PC-3 (cell line): ENCODE measurements around the gene EPS8. TPM values are rescaled to one million over a fixed set of nuclear protein-coding genes. Genes with fewer than 3 reads are reported as not detected.

Experiments
- ATAC-seq: fragments of 200-7000 bp; cut with Tn5 transposase; 2 replicates; pipeline ENCODE4 v1.9.1; 2020; ENCODE audit warnings: mild to moderate bottlenecking, moderate library complexity
- BruUV-seq: library from RNA; stranded (reverse); fragments of 400-500 nt; replicated peaks from 2 replicates; lab custom pipeline; 2021; lab: Mats Ljungman, UMichigan
- CTCF ChIA-PET: fragments of 300-600 bp; sonication (Branson Sonifier 250); formaldehyde crosslinking; loops from one replicate; lab custom pipeline; 2022; ENCODE audit warnings: antibody characterized with exemption; lab: Charles Lee
- POLR2A ChIA-PET: fragments of 300-600 bp; sonication (Branson Sonifier 250); formaldehyde crosslinking; loops from one replicate; lab custom pipeline; 2022; ENCODE audit warnings: antibody characterized with exemption; ENCODE audit not compliant: unreplicated experiment; lab: Charles Lee
- DNase-seq: peaks from one replicate; pipeline ENCODE4 v3.0.0-alpha.2; 2015
- H2AFZ ChIP-seq: fragments of 300-600 bp; sonication (generic); 2 replicates; pipeline ENCODE4 v1.6.0; 2016; ENCODE audit warnings: antibody characterized with exemption, low read length
- H3F3A ChIP-seq: fragments of 300-600 bp; sonication (generic); one replicate; pipeline ENCODE4 v1.6.0; 2017; ENCODE audit warnings: antibody characterized with exemption, low read length, control low read depth, mild to moderate bottlenecking; ENCODE audit not compliant: unreplicated experiment
- H3K27ac ChIP-seq: fragments of 300-600 bp; sonication (generic); 2 replicates; pipeline ENCODE4 v1.5.1; 2016; ENCODE audit warnings: mild to moderate bottlenecking, low read length
- H3K27me3 ChIP-seq: fragments of 300-600 bp; sonication (generic); 2 replicates; pipeline ENCODE4 v1.6.1; 2016; ENCODE audit warnings: low read length, mixed read lengths
- H3K36me3 ChIP-seq: fragments of 300-600 bp; sonication (generic); 2 replicates; pipeline ENCODE4 v1.6.1; 2016; ENCODE audit warnings: low read depth, mixed run types, low read length, mixed read lengths
- H3K4me1 ChIP-seq: fragments of 300-600 bp; sonication (generic); 2 replicates; pipeline ENCODE4 v1.5.1; 2016; ENCODE audit warnings: low read length; ENCODE audit not compliant: insufficient read depth
- H3K4me2 ChIP-seq: fragments of 300-600 bp; sonication (generic); 2 replicates; pipeline ENCODE4 v1.6.0; 2016; ENCODE audit warnings: low read length
- H3K4me3 ChIP-seq: fragments of 300-600 bp; sonication (generic); 2 replicates; pipeline ENCODE4 v1.5.1; 2016; ENCODE audit warnings: mild to moderate bottlenecking, low read length, mixed read lengths
- H3K79me2 ChIP-seq: fragments of 300-600 bp; sonication (generic); 2 replicates; pipeline ENCODE4 v1.6.1; 2017; ENCODE audit warnings: low read length, mixed read lengths
- H3K9ac ChIP-seq: fragments of 300-600 bp; sonication (generic); 2 replicates; pipeline ENCODE4 v1.6.0; 2016; ENCODE audit warnings: mild to moderate bottlenecking, low read length
- H3K9me2 ChIP-seq: fragments of 300-600 bp; sonication (generic); replicated peaks from 2 replicates; pipeline ENCODE4 v1.6.1; 2016; ENCODE audit warnings: mixed run types, low read length, mixed read lengths
- H3K9me3 ChIP-seq: fragments of 300-600 bp; sonication (generic); 2 replicates; pipeline ENCODE4 v1.6.1; 2016; ENCODE audit warnings: low read length, mixed read lengths
- H4K20me1 ChIP-seq: fragments of 300-600 bp; sonication (generic); 2 replicates; pipeline ENCODE4 v1.6.1; 2016; ENCODE audit warnings: low read length, mixed read lengths
- EZH2 ChIP-seq: fragments of 300-600 bp; sonication (generic); IDR thresholded peaks from one replicate; pipeline ENCODE4 v1.6.1; 2017; ENCODE audit warnings: antibody characterized with exemption, mild to moderate bottlenecking, low read length; ENCODE audit not compliant: unreplicated experiment
- EZH2phosphoT487 ChIP-seq: fragments of 300-600 bp; sonication (generic); IDR thresholded peaks from 2 replicates; pipeline ENCODE4 v1.6.1; 2018; ENCODE audit warnings: mild to moderate bottlenecking, antibody characterized with exemption, low read length, borderline replicate concordance
- intact Hi-C: fragments of 100-400 bp; cut with micrococcal nuclease; formaldehyde crosslinking; loops from 2 replicates; pipeline ENCODE4 v1.9.0; 2023
- total RNA-seq: library from RNA; depleted of rRNA; stranded (reverse); fragments of >200 nt; gene quantifications from 2 replicates; pipeline ENCODE4 v1.2.3, GENCODE V29; 2014
- TF ChIP-seq, protein P1 (sequence below): fragments of 300-600 bp; sonication (generic); conservative IDR thresholded peaks from 2 replicates; pipeline ENCODE4 v1.5.1; 2017; ENCODE audit warnings: antibody characterized with exemption, low read depth, mild to moderate bottlenecking, low read length

Gene EPS8
- total RNA-seq, 1 experiment from 2014 or later, result 47.4 TPM

DNA sequence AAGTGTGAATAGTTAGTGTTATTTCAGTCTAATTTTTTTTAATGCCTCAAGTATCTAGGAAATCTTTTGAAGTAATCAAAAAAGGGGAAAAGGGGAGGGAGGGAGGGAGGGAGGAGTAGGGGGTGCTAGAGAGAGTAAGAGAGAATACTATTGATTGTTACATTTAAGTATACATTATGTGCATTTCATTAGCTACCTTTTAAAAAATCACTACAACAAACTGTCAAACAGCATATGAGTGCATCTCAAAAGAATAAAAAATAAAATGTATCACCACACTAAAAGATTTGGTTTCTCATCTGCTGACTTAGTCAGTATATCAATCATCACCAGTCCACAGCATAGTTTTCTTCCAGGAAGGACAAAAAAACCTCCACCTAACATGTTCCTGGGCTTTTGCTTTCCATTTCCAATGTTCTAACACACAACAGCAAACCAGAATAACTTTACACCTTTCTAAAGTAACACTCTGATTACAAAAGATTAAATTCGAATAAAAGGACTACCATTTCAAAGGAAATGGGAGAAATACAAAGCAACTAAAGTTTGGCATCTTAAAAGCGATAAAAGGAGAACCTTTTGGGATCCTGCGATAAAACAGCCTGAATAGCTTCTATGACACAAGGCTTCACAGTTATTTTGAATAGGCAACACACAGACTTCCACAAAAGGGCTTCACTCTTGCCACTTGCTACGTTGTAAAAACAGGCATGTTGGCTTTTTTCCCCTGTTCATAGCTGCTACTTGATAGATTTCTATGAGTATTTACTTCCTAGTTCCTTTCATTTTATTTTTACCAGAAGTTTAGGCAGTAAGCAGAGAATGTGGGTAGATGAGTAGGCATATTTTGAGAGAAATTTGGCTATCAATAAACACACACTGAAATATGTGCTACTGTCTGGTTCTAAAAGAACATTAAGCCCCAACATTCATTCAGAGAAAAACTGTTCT lies 160.9 kb downstream of the EPS8 start:
- no TSS peak for BruUV-seq
- H3F3A ChIP-seq, result peaks cover 4% of the 10 kb centered on the region
- POLR2A ChIA-PET, result no interaction called here
- H3K9ac ChIP-seq, result peak overlapping the region; percentile 99
- H3K4me1 ChIP-seq, result peaks cover 59% of the 10 kb centered on the region
- H3K36me3 ChIP-seq, result peaks cover 10% of the 10 kb centered on the region; the same call in 1 of the 2 replicates
- no peaks in the 10 kb centered on the region for H3K9me2 ChIP-seq
- no peaks in the 10 kb centered on the region for H3K79me2 ChIP-seq
- H2AFZ ChIP-seq, result no peak overlapping the region
- intact Hi-C loops, result loop anchor here (2.0 to 5.0 kb wide), 2 partner anchors 27 to 36 kb away; no protein-coding TSS in a partner anchor
- ATAC-seq (no peak), DNase-seq (no peak)
- CTCF ChIA-PET, result no interaction called here
- peak overlapping the region; percentile 100 for H3K27ac ChIP-seq
- H3K4me3 ChIP-seq, result no peak overlapping the region
- H3K9me3 ChIP-seq, result no peaks in the 10 kb centered on the region
- H3K4me2 ChIP-seq, result peak overlapping the region; percentile 53
- no peaks in the 10 kb centered on the region for H3K27me3 ChIP-seq
- TF ChIP-seq EZH2phosphoT487 (no peak), EZH2 (no peak)
- TF ChIP-seq, protein P1, sequence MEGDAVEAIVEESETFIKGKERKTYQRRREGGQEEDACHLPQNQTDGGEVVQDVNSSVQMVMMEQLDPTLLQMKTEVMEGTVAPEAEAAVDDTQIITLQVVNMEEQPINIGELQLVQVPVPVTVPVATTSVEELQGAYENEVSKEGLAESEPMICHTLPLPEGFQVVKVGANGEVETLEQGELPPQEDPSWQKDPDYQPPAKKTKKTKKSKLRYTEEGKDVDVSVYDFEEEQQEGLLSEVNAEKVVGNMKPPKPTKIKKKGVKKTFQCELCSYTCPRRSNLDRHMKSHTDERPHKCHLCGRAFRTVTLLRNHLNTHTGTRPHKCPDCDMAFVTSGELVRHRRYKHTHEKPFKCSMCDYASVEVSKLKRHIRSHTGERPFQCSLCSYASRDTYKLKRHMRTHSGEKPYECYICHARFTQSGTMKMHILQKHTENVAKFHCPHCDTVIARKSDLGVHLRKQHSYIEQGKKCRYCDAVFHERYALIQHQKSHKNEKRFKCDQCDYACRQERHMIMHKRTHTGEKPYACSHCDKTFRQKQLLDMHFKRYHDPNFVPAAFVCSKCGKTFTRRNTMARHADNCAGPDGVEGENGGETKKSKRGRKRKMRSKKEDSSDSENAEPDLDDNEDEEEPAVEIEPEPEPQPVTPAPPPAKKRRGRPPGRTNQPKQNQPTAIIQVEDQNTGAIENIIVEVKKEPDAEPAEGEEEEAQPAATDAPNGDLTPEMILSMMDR, result no peak
- no peaks in the 10 kb centered on the region for H4K20me1 ChIP-seq

DNA sequence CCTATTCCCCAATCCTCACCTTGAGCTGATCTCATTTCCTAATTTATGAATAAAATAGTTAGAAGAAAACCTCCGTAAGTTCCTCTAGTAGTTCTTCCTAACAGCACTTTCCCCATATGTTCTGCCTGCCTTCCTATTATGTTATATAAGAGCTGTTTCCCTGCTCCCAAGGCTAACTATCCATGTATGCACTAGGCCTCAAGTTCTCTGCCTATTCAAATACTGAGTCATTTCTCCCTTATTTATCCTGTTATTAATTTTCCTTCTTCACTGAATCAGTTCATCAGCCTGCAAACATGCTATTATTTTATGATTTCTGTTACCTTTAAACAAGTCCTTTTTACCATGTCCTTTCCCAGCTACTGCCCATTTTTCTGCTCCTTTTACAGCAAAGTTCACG lies 164.1 kb downstream of the EPS8 start:
- H3K9me3 ChIP-seq, result no peaks in the 10 kb centered on the region
- ChIA-PET CTCF (no interaction called here), POLR2A (no interaction called here)
- H3F3A ChIP-seq, result peaks cover 4% of the 10 kb centered on the region
- H4K20me1 ChIP-seq, result no peaks in the 10 kb centered on the region
- H3K27ac ChIP-seq, result peak overlapping the region; percentile 92
- H3K9me2 ChIP-seq, result no peaks in the 10 kb centered on the region
- H3K4me2 ChIP-seq, result peak overlapping the region; percentile 32; the same call in 1 of the 2 replicates
- H3K9ac ChIP-seq, result peak overlapping the region; percentile 68
- DNase-seq (peak; percentile 57), ATAC-seq (peak; percentile 62)
- no peaks in the 10 kb centered on the region for H3K79me2 ChIP-seq
- no peak for TF ChIP-seq EZH2
- TF ChIP-seq, protein P1, result no peak
- no peak for TF ChIP-seq EZH2phosphoT487
- no peaks in the 10 kb centered on the region for H3K27me3 ChIP-seq
- intact Hi-C loops, result loop anchor here (5.0 kb wide), 1 partner anchor 33 kb away; no protein-coding TSS in a partner anchor
- H2AFZ ChIP-seq, result no peak overlapping the region
- peaks cover 6% of the 10 kb centered on the region; the same call in 1 of the 2 replicates for H3K36me3 ChIP-seq
- H3K4me1 ChIP-seq, result peaks cover 39% of the 10 kb centered on the region
- no TSS peak for BruUV-seq
- H3K4me3 ChIP-seq, result no peak overlapping the region
